GM19452 (cell line): ENCODE measurements around the gene L1CAM.

Source experiments
- ATAC-seq: cut with Tn5 transposase; IDR thresholded peaks from one replicate; pipeline ENCODE4 v1.9.1; 2021; ENCODE audit not compliant: unreplicated experiment

L1CAM gene

DNA sequence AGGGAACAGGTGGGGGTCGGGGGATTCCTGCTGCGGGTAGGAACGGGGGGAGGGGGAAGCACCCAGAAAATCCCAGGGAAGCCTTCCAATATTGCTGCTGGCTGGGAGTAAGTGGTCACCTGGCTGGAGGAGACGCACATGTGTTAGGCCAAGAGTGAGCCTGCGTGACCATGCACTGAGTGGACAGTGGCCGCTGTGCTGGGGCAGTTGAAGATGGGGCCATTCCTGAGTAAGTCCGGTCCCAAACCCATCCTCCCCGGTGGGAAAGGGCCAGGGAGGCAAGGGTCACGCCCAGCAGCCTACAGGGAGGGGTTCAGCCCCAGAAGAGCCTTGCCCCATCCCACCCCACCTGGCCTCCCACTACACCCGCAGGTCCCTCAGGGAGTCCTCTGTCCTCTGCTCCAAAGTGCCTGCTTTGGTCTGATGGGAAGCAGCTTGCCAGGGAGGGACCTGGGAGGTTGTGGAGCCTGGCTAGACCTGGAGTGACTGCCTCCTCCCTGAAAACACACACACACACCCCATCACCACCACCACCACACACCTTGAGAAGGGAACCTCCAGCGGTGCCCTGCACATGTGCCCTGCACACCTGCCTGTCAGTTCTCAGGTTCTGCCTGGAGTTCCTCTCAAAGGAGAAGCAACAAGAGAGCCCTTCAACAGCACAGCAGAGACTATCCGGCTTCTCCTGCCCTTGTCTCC, 6.1 kb downstream of the L1CAM start:
- no peak for ATAC-seq

DNA sequence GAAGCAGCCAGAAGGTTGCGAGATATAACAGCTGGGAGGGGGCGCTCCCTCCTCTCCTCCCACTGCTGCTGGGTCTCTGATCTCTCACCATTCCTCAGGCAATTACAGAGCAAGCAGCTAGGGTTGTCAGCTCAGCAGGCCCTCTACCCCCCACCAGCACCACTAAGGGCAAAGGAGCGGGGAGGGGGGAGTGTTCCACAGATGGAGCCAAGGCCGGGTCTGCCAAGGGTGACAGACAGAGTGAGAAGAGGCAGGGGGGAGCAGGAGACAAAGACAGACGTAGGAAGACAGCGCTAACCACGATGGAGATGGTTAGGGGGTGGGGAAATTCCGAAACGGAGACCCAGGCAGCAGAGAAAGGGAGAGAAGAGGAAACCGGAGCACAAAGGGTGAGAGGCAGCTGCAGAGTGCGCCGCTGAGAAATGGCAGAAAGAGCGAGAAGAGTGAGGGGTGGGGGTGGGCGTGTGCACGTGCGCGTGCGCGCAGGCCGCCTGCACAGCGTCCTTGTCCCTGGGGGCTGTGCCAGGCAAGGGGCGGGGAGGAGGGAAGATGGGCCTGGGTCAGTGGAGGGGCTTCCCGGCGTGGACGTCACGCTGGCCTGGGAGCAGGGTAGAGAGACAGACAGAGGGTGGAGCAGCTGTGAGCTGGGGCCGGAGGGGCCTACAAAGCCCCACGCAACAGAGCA, 6.9 kb downstream of the L1CAM start:
- ATAC-seq: no peak

DNA sequence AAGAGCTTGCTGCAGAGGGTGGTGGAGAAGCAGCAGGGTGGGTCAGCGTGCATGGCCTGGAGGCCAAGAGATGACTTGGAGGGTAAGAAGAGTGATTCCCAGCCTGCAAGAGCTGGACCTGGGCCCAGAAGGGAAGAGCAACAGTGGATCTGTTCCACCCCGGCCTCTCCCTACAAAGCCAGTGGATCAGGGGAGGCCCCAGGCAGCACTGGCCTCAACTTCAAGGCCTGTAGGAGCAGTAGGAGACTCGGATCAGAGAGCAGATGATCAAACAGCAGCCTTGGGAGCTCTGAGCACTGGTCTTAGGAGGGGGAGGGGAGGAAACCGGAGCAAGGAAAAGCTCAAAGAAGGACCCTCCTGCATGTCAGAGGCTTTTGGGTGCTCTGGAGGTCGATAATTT, 7.6 kb downstream of the L1CAM start:
- no peak for ATAC-seq

DNA sequence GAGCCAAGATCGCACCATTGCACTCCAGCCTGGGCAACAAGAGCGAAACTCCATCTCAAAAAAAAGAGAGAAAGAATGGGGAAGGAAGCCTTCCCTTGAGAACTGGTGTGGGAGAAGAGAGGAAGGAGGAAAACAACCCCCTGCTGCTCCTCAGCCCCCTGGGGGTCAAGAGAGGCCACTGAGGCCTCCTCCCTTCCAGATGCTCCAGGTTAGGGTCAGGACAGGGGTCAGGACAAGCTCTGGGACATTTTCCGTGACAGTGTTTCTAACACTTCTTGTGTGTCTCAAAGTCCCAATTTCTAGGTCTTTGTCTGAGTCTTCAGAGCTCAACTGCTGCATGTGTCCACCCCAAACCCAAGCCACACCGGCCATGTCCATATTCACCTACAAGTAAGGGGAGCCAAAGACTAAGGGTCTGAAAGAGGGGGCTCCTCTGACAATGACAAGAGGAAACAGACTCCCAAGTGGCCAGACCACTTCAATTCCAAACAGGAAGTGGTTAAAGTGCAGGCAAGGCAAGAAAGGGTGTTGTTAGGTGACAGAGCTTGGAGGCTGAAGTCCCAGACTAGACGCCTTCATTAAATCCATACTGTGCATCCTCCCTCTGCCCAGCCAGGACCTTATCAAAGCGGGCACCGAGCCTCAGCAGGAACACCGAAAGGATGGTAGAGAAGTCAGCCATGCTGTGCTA, 8.3 kb downstream of the L1CAM start:
- no peak for ATAC-seq

DNA sequence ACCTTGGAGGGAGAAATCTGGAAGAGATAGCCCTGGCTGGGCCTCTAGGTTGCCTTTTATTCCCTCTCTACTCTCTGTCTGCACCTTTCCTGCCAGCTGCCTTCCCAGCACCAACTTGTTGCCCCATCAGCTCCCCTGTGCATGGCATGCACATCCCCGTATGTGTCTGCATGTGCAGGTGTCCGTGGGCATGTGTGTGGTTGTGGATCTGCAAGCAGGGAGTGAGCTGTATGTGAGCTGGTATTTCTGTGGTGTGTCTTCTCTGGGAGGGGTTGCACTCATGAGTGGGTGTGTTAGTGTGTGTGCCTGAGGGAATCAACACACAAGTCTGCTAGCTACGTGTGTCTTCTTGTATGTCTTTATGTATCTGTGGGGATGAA, 9.9 kb downstream of the L1CAM start:
- no peak for ATAC-seq

DNA sequence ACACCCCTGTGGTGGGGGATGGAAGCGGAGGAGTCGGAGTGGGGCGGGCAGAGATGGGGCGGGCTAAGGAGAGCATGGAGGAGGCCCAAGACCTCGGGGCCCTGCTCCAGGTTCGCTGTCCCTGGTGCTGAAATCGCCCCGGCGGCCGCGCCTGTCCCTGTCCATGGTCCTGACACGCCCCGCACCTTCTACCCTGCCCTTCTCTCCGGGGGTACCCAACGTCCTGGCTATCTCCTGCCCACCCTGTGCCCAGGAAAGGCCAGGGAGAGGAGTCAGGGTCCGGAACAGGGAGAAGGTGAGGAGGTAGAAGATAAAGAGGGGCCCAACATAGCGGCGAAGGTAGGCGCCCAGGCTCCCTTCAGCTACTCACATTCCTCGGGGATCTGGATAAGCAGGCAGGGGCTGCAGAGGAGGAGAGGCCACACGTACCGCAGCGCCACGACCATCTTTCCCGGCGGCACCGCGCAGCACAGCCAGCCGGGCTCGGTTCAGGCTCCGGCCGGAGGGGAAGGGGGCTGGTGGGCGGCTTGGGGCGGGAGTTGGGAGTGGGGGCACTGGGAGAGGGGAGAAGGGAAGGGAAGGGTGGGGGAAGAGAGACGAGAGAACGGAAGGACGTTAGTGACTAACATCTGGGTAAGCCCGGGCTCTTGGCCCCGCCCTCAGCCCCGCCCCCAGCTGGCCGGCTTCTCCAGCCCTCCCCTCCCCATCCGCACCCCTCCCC, 10.4 kb downstream of the L1CAM start:
- ATAC-seq: no peak

DNA sequence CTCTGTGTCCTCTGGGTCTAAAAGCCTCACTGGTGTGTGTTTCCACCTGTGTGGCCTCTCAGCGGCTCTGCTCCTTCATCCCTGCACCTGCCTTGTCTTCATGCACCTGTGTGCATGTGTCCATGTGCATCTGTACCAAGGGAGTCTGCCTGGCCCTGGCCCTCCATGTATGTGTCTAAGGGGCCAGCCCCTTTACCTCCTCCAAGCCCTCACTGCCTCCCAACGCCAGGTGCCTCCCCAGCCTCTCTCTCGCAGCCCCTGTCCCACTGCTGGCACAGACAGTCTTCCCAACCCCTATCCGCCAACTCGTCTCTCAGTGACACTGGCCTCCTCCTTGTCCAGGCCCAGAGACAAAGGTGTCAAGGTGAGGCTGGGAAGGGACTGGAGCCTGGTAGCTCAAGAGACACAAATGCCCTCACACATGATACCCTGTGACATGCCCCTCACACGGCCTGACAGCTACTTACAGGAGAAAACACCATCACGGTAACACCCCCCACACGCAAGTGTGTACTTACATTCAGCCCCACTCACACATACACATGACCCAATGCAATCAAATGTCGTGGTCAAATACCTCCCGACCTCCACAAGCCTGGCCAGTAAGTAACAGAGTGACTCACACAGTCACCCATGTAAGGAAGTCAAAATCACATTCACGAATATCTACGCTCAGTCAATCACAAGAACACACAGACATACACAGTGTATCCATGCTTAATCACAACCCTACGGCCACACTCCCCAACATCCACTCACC, 11.4 kb downstream of the L1CAM start:
- no peak for ATAC-seq

DNA sequence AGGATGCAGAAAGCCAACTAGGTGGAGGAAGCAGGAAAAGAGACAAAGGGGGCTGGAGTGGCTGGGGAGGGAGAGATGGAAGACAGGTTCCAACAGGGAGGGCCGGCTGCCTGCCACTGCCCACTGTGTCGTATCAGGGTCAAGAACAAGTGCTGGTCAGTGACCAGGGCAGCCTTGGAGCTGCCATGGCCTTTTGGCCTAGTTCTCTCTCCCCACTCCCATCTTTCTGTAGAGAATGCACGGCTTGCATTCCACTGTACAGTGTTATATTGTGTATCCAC, 11.9 kb downstream of the L1CAM start:
- ATAC-seq: no peak

DNA sequence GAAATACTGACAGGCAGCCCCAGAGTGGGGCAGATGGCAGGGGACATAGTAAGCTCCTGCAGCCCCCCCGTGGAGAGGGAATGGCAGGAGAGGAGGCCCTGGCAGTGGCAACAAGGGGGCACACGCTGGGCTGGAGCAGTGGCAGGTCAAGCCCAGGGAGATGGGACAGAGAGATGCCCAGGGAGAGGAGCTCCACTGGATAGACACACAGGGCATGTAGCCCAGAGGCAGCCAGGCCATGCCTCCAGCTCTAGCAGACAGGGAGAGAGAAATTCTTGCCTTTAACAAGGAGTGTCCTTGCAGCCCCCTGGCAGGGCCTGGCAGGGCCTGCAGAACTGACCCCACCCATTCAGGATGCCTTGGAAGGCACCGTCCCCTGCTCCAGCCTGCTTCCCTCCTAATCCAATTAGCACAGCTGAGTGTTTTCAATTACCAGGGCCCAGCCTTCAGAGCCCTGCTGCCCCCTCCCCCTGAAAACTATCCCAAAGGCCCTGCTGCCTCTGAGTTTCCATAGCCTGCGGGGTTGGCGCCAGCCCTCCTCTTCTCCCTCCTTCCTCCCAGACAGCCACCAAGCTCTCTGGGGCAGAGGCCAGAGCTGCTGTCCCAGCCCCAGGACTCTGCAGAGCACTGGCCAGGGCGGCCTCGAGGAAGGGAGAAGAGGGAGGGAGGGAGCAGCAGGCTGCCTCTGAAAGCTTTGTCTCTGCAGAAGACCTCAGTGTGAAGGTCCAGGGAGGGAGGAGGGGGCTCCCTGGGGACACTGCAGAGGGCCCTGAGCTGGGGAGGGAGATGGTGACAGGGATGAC, 12.5 kb downstream of the L1CAM start:
- no peak for ATAC-seq

DNA sequence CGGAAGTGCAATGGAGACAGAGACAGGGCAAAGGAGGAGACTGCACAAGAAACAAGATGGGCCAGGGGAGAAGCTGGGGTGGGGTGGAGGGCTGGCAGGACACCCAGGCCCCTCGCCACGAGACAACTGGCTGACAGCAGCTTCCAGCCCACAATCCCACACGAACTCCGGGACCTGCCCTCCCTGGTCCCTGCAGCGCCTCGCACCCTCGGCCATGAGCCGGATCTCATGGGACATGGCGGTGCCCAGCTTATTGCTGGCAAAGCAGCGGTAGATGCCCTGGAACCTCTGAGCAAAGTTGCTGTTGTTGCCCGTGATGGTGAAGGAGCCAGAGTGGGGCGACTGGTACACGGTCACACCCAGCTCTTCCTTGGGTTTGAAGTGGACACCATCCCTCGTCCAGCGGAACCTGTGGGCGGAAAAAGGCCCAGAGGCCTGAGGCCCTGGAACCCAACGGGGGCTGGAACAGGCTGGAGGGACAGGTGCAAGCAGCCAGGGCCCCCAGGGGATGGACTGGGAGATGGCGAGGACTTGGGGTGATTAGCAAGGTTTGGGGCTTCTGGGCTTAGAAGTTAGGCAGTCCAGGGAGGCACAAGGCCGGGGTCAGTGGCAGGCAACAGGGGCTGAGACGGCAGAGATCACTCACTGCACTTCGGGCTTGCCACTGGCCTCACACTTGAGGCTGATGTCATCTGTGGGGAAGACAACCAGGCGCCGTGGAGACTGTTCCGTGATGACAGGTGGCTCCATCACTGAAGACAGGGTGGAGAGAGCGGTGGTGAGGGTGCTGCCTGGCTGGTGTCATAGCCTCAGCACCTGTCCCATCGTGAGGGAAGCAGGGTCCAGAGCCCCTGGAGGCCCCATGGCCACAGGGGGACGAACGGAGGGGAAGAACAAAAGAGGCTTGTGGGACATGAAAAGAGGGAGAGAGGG, 13.8 kb downstream of the L1CAM start:
- ATAC-seq: no peak

DNA sequence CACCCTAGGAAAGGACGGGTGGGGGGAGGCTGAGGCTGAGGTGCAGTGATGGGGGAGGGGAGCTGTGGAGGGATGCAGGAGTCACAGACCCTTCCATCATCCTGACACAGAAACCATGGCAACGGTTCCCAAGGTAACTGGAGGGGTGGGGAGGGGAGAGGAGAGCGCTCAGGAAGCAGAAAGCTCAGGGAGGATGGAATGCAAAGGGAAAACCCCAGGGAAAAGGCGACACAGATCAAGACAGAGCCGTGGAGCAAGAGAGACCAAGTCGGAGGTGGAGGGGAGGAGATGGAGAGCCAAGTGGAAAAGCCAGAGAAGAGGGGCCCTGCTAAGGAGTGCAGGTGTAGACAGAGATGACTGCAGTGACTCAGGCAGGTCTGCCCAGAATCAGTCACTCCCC, 14.5 kb downstream of the L1CAM start:
- no peak for ATAC-seq

DNA sequence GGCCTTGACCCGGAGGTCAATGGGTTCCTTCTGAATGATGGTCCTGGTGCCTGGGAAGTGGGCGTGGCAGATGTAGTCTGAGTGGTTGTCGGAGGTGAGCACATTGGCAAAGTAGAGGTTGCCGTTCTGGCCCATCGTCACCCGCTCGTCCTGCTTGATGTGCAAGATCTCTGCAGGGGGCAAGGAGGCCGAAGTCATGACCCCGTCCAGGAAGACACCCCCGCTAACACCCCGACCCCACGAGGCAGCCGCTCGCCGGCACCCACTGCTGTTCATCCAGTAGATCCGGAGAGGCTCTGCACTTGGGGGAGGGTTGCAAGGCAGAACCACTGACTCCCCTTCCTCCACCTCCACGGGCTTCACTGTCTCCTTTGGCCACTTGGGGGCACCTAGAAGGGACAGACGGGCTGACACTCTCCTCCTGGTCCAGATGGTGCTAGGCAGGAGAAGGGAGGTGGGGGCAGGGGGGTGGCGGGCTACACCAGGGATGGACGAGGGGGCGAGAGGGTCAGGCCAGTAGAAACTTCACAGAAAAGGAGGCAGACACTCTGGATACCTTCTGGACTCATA, 15.1 kb downstream of the L1CAM start:
- no peak for ATAC-seq

DNA sequence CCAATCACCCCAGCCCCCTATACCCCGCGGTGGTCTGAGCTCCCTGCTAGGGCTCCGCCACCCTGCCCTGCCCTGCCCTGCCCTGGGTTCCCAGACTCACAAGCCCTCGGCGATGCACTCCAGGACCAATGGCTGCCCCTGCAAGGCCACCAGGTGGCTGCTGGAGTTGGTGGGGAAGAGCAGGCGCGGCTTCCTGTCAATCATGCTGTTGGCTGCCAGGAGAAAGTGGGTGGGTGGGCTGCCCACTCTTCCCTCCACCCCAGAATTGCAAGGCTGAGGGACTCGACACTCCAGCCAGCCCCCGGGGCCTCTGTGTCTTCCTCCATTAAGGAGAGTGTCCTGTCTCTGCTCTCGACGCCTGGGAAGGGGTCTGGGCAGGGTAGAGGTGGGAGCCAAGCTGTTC, 15.7 kb downstream of the L1CAM start:
- no peak for ATAC-seq

DNA sequence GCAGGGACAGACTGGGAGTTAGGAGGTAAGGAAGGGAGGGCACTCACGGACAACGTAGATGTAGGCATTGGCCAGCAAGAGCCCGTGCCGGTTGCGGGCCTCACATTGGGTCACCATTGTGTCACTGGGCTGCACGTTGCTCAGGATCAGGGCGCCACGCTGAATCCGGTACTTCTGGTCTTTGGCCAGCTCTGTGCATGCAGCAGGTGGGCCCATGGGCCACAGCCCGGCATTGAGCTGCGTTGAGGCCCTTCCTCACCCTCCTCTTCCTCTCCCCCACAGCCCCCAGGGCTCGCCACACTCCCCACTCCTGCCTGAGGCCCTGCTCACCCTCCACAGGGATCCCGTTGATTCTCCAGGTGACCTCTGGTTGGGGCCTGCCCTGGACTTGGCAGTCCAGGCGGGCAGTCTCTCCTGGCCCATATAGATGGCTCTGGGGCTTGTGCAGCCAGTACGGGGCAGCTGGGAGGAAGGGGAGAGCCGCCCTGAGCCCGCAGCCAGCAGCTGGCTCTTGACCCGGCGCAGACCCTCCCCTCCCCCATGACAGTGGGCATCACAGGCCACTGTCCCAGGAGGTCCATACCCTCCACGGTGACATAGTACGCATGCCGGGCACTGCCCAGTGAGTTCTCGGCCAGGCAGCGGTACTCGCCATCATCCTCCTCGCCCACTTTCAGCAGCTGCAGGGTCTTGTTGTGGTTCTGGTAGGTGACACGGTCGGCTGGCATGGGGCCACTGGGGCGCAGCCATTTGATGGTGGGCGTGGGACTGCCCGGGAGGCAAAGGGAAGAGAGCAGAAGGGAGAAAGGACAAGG, 16.3 kb downstream of the L1CAM start:
- no peak for ATAC-seq

DNA sequence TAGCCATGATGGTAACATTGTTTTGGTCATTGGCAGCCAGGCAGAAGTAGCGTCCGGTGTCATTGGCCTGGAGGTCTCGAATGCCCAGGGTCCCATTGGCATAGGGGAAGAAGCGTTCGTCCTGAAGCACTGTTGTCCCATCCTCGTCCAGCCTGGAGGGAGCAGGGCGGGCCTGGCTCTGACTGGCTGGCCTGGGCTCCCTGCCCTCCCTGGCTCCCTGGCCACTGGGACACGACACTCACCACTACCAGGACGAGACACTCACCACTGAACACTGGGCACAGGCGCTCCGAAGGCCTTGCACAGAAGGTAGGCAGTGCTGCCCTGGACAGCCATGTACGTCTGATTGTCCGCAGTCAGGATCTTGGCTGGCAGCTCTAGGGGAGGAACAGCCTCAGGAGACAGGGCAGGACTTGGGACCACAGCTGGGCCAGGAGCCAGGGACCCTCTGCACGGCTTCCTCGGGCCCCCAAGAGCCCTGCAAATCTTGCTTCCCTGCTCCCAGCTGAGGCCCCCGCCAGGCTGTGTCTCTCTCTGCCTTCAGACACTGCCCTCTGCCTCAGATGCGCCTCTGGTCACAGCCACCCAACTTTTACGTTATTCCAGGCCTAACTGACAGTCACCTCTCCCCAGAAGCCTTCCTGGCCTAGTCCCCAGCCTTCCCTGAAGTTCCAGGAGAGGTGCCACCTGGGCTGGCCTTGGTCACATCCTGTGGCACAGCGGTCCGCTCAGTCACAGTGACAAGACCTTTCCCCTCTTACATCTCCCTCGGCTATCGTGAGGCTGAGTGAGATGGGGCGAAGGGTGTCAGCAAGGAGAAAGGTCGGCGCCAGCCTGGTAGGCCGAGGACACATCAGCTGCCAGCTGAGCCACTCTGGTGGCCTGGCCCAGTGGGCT, 17.1 kb downstream of the L1CAM start:
- ATAC-seq: no peak

DNA sequence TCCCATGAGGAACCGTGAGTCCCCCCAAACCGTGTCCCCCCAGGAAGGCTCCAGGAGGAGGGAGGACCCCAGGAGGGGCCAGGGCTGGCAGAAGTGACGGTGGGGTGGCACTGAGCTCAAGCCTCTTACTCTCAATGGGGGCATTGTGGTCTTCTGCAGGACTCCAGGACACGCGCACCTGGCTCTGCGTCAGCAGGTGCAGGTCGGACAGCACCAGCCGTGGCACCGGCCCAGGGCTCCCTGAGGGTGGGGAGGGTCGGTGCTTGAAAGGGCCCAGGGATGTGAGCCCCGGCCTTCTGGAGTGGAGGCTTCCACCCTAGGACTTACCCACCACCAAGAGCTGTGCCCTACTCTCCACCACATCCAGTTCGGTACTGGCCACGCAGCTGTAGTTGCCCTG, 18.3 kb downstream of the L1CAM start:
- ATAC-seq: no peak

DNA sequence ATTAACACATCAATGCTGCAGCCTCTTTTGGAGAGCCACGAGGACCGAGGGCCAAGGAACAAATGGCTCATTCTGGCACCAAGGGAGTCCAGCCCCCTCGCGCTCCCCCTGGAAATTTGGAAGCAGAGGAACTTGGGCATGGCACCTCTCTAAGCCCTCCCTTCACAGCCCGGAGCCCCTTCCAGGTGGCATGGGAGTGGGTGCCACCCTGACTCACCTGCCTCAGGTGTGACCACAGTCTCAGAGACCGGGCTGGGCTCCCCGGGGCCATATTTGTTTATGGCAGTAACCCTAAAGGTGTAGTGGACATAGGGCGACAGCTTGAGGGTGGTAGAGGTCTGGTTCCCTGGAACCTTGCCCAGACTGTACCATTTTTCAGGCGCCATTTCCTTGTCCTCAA, 18.8 kb downstream of the L1CAM start:
- no peak for ATAC-seq
